HG02938 (cell line): ENCODE data around the gene P2RY8.
"Not testable (repeated sequence)": the region's sequence is repeated elsewhere in the genome, so short reads cannot be mapped to it uniquely, and the experiment has no call there.

ENCODE experiments used
- ATAC-seq: cut with Tn5 transposase; IDR thresholded peaks from one replicate; pipeline ENCODE4 v1.9.1; 2021; ENCODE audit warnings: mild to moderate bottlenecking, moderate library complexity; ENCODE audit not compliant: unreplicated experiment

P2RY8 gene

GRCh38 chrX:1488745-1489144 lies 48.2 kb downstream of the P2RY8 start:
- no peak for ATAC-seq

- ATAC-seq = no peak
Measured at GRCh38 chrX:1488141-1488540, 48.8 kb downstream of the P2RY8 start.

GRCh38 chrX:1487401-1487800 lies 49.6 kb downstream of the P2RY8 start:
- ATAC-seq = no peak

GRCh38 chrX:1486749-1487361 lies 50.1 kb downstream of the P2RY8 start:
- ATAC-seq = no peak

GRCh38 chrX:1486177-1486576 lies 50.8 kb downstream of the P2RY8 start:
- ATAC-seq = no peak

- ATAC-seq = no peak
Measured at GRCh38 chrX:1485033-1485432, 52.0 kb downstream of the P2RY8 start.

- ATAC-seq = no peak
Measured at GRCh38 chrX:1484638-1485019, 52.4 kb downstream of the P2RY8 start.

GRCh38 chrX:1483843-1484637 lies 52.9 kb downstream of the P2RY8 start:
- peak; percentile 39 for ATAC-seq

GRCh38 chrX:1482530-1482928 lies 54.5 kb downstream of the P2RY8 start:
- ATAC-seq = not testable (repeated sequence)

- ATAC-seq = peak; percentile 40
Measured at GRCh38 chrX:1481636-1482529, 55.1 kb downstream of the P2RY8 start.

- no peak for ATAC-seq
Measured at GRCh38 chrX:1480082-1480785, 56.8 kb downstream of the P2RY8 start.

- no peak for ATAC-seq
Measured at GRCh38 chrX:1477801-1478458, 59.1 kb downstream of the P2RY8 start.

GRCh38 chrX:1477229-1477628 lies 59.8 kb downstream of the P2RY8 start:
- ATAC-seq = no peak

- ATAC-seq = no peak
Measured at GRCh38 chrX:1476682-1477081, 60.3 kb downstream of the P2RY8 start.

- no peak for ATAC-seq
Measured at GRCh38 chrX:1475881-1476280, 61.1 kb downstream of the P2RY8 start.

- no peak for ATAC-seq
Measured at GRCh38 chrX:1475481-1475880, 61.5 kb downstream of the P2RY8 start.

- not testable (repeated sequence) for ATAC-seq
Measured at GRCh38 chrX:1474593-1474992, 62.4 kb downstream of the P2RY8 start.

- no peak for ATAC-seq
Measured at GRCh38 chrX:1472975-1473374, 64.0 kb downstream of the P2RY8 start.

- ATAC-seq = peak; percentile 39
Measured at GRCh38 chrX:1468250-1468772, 68.7 kb downstream of the P2RY8 start.

- ATAC-seq = no peak
Measured at GRCh38 chrX:1466971-1467561, 69.9 kb downstream of the P2RY8 start.
